GM21528 (cell line): ENCODE data around the gene SNCAIP.
A peak's percentile ranks its signal among the peaks of the same experiment; 100 is the strongest.

ENCODE experiments used
- ATAC-seq: cut with Tn5 transposase; IDR thresholded peaks from one replicate; pipeline ENCODE4 v1.9.1; 2021; ENCODE audit warnings: mild to moderate bottlenecking, moderate library complexity; ENCODE audit not compliant: unreplicated experiment, low FRiP score

SNCAIP gene

GRCh38 chr5:122390694-122391093 lies 78.7 kb downstream of the SNCAIP start:
- ATAC-seq, result no peak

GRCh38 chr5:122391621-122392020 lies 79.6 kb downstream of the SNCAIP start:
- ATAC-seq, result no peak

- ATAC-seq, result no peak
These were observed 80.2 kb downstream of the SNCAIP start for GRCh38 chr5:122392224-122392623.

- no peak for ATAC-seq
These were observed 80.8 kb downstream of the SNCAIP start for GRCh38 chr5:122392824-122393223.

GRCh38 chr5:122394284-122394930 lies 82.4 kb downstream of the SNCAIP start:
- no peak for ATAC-seq

GRCh38 chr5:122398016-122398415 lies 86.0 kb downstream of the SNCAIP start:
- no peak for ATAC-seq

- no peak for ATAC-seq
These were observed 88.3 kb downstream of the SNCAIP start for GRCh38 chr5:122400341-122400740.

GRCh38 chr5:122400938-122401337 lies 88.9 kb downstream of the SNCAIP start:
- ATAC-seq, result no peak

GRCh38 chr5:122401976-122402725 lies 90.1 kb downstream of the SNCAIP start:
- no peak for ATAC-seq

GRCh38 chr5:122402955-122403685 lies 91.1 kb downstream of the SNCAIP start:
- no peak for ATAC-seq

GRCh38 chr5:122404018-122404417 lies 92.0 kb downstream of the SNCAIP start:
- no peak for ATAC-seq

GRCh38 chr5:122404653-122405362 lies 92.8 kb downstream of the SNCAIP start:
- ATAC-seq, result no peak

GRCh38 chr5:122405751-122406150 lies 93.7 kb downstream of the SNCAIP start:
- ATAC-seq, result no peak

GRCh38 chr5:122406181-122406580 lies 94.1 kb downstream of the SNCAIP start:
- no peak for ATAC-seq

GRCh38 chr5:122408592-122409224 lies 96.7 kb downstream of the SNCAIP start:
- ATAC-seq, result no peak

- no peak for ATAC-seq
These were observed 100.9 kb downstream of the SNCAIP start for GRCh38 chr5:122412966-122413365.

- no peak for ATAC-seq
These were observed 101.7 kb downstream of the SNCAIP start for GRCh38 chr5:122413722-122414121.

GRCh38 chr5:122415030-122415800 lies 103.2 kb downstream of the SNCAIP start:
- ATAC-seq, result peak; percentile 87

GRCh38 chr5:122415801-122416120 lies 103.7 kb downstream of the SNCAIP start:
- no peak for ATAC-seq
